WERI-Rb-1 (cell line): ENCODE data around the gene STK17A.

Experiments
- DNase-seq: peaks from one replicate; pipeline ENCODE4 v3.0.0-alpha.2; 2020
- H3K27ac ChIP-seq: fragments of 250-450 bp; sonication (Bioruptor Pico); 2 replicates; pipeline ENCODE4 v1.5.1; 2020; ENCODE audit warnings: mild to moderate bottlenecking, moderate library complexity
- H3K27me3 ChIP-seq: fragments of 250-450 bp; sonication (Bioruptor Pico); 2 replicates; pipeline ENCODE4 v1.5.1; 2021; ENCODE audit warnings: mild to moderate bottlenecking, low read depth, moderate library complexity; ENCODE audit not compliant: insufficient read depth, severe bottlenecking
- H3K36me3 ChIP-seq: fragments of 250-450 bp; sonication (Bioruptor Pico); 2 replicates; pipeline ENCODE4 v1.5.1; 2020; ENCODE audit warnings: mild to moderate bottlenecking, moderate library complexity
- H3K4me3 ChIP-seq: 2 replicates; pipeline ENCODE4 v1.5.1; 2011; ENCODE audit warnings: low read depth, mild to moderate bottlenecking, control low read depth, low read length
- H3K9me3 ChIP-seq: fragments of 250-450 bp; sonication (Bioruptor Pico); 2 replicates; pipeline ENCODE4 v1.5.1; 2021; ENCODE audit warnings: mild to moderate bottlenecking, moderate library complexity; ENCODE audit not compliant: severe bottlenecking
- TF ChIP-seq, protein P1 (sequence below): IDR thresholded peaks from 2 replicates; pipeline ENCODE4 v1.5.1; 2011; ENCODE audit warnings: low read depth, mild to moderate bottlenecking, control low read depth, inconsistent platforms, low read length

The STK17A gene

DNA sequence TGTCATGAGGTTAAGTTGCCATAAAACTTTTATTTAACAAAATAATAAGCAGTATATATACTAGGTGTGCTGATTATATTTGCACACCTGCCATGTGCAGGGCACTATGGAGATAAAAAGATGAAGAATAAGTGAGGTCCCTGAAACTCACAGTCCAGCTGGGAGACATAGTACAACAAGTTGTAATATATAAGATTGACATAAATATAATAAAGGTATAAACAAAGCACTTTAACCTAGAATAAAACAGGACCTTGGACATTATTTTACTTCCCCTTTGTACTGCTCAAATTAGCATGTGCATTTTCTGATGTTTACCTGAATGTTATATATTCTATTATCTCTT, 6.2 kb downstream of the STK17A start:
- DNase-seq = no peak
- TF ChIP-seq, protein P1, sequence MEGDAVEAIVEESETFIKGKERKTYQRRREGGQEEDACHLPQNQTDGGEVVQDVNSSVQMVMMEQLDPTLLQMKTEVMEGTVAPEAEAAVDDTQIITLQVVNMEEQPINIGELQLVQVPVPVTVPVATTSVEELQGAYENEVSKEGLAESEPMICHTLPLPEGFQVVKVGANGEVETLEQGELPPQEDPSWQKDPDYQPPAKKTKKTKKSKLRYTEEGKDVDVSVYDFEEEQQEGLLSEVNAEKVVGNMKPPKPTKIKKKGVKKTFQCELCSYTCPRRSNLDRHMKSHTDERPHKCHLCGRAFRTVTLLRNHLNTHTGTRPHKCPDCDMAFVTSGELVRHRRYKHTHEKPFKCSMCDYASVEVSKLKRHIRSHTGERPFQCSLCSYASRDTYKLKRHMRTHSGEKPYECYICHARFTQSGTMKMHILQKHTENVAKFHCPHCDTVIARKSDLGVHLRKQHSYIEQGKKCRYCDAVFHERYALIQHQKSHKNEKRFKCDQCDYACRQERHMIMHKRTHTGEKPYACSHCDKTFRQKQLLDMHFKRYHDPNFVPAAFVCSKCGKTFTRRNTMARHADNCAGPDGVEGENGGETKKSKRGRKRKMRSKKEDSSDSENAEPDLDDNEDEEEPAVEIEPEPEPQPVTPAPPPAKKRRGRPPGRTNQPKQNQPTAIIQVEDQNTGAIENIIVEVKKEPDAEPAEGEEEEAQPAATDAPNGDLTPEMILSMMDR = no peak

DNA sequence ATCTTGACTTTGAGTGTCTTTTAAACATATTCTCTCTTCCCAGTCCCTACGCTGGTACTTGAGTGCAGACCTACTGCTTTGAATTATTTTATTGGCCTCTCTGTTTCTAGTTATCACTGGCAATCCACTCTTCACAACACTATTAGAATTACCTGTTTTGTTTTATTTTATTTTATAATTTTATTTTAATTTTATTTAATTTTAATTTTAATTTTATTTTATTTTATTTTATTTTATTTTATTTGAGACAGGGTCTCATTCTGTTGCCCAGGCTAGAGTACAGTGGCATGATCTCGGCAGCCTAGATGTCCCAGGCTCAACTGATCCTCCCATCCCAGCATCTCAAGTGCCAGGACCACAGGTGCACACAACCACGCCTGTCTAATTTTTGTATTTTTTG, 6.8 kb downstream of the STK17A start:
- Histone ChIP-seq H3K4me3 (no peak overlapping the region), H3K9me3 (no peaks in the 10 kb centered on the region), H3K27ac (no peak overlapping the region), H3K36me3 (no peaks in the 10 kb centered on the region), H3K27me3 (no peaks in the 10 kb centered on the region)
- no peak for DNase-seq
- TF ChIP-seq, protein P1 = no peak

More for the DNA sequence above, 6.2 kb downstream of the STK17A start:
- Histone ChIP-seq H3K9me3 (no peaks in the 10 kb centered on the region), H3K36me3 (no peaks in the 10 kb centered on the region), H3K4me3 (no peak overlapping the region), H3K27ac (no peak overlapping the region), H3K27me3 (peaks cover 3% of the 10 kb centered on the region)

DNA sequence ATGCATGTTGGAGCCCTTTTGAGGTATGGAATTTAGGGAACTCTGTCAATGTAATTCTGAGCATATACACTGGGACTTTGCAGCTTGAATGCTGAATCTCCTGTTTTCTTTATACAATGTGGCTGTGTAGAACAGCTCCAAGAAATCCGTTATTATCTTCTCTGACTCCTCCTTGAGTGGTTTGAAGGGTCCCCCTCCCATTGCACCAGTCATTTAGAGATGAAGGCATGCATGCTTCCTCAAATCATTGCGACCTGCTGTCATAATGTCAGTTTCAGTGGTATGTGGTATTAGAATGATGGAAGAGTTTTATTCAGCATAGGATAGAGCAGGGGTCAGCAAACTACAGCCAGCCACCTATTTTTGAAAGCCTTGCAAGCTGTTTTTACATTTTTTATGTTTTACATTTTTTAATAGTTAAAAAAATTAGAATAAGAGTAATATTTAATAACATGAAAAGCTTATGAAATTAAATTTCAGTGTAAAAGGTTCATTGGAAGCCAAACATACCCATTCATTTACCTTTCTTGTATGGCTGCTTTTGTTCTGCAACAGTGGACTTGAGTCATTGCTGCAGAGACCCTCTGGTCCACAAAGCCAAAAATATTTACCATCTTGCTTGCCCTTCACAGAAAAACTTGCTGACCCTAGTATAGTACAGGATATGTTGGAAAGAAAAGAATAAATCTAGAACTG, 8.1 kb downstream of the STK17A start:
- Histone ChIP-seq H3K27me3 (no peaks in the 10 kb centered on the region), H3K27ac (no peak overlapping the region), H3K36me3 (no peaks in the 10 kb centered on the region), H3K9me3 (no peaks in the 10 kb centered on the region), H3K4me3 (no peak overlapping the region)
- TF ChIP-seq, protein P1 = no peak
- no peak for DNase-seq

DNA sequence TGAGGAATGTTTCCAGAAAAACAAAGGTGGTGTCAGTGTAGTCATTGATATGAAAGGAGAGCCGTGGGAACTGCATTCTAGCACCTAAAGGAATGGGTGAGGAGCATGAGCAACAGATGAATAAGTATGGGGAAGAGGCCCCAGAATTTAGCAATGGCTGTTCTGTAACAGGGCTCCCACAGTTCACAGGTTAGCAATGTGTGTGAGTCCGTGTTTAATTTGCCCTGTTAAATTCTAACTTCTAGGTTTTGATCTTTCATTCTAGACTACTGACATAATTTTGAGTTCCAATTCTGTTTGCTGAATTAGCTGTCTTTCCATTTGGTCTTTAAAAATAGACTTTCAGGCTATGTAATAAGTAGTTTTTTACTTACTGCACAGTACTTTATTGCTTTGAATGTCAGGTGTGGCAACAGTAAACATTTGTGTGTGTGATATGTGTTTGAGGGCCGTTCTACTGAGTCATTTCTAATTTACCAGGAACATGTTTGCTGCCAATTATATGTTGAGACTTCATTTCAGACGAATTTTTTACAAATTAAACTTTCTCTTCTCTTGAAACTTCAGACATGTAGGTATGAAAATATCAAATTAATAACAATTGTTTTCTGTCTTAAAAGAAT, 8.8 kb downstream of the STK17A start:
- no peak for DNase-seq
- no peak overlapping the region for H3K27ac ChIP-seq
- H3K9me3 ChIP-seq = no peaks in the 10 kb centered on the region
- H3K27me3 ChIP-seq = no peaks in the 10 kb centered on the region
- no peaks in the 10 kb centered on the region for H3K36me3 ChIP-seq
- TF ChIP-seq, protein P1 = no peak
- no peak overlapping the region for H3K4me3 ChIP-seq

GRCh38 chr7:43592326-43592725, 9.4 kb downstream of the STK17A start:
- DNase-seq = no peak
- no peak overlapping the region for H3K27ac ChIP-seq
- H3K27me3 ChIP-seq = no peaks in the 10 kb centered on the region
- TF ChIP-seq, protein P1 = no peak
- no peaks in the 10 kb centered on the region for H3K9me3 ChIP-seq
- no peaks in the 10 kb centered on the region for H3K36me3 ChIP-seq
- no peak overlapping the region for H3K4me3 ChIP-seq
